Measurements from ENCODE around the gene ZDHHC14. TPM values are rescaled to one million over a fixed set of nuclear protein-coding genes. Genes with fewer than 3 reads are reported as not detected.

ZDHHC14 gene
- total RNA-seq, 1 experiment from 2014 or later = 3.2 TPM

DNA sequence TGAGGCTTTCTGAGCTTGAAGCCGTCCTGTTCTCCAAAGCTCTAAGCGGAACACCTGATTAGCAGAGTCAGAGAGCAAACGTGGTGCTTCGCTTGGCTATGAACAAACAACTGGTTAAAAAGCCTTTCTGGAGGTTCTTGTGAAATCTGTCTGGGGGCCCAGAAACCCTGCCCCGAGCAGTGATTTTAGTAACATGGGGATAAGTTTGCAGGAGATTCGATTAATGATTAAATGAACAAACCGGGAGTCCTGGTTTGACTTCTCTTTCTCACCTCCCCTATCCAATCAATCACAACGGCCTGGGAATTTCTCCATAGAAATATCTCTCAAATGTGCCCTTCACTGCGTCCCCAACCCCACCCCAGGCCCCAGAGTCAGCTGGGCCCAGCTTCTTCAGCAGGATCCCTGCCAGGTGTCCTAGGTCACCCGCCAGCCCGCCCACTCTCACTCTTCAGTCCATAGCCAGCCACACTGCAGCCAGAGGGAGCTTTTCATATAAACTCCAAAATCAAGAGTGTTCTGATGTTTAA lies 43.6 kb downstream of the ZDHHC14 start:
- Histone ChIP-seq H3K9me3 (ENCODE audit: low read depth, low read length, poor library complexity, severe bottlenecking) (no peaks in the 10 kb centered on the region), H3K27me3 (replicated peaks; ENCODE audit: insufficient read depth, low read depth, low read length, poor library complexity) (no peaks in the 10 kb centered on the region), H3K36me3 (ENCODE audit: insufficient read depth, low read length, poor library complexity, severe bottlenecking) (no peaks in the 10 kb centered on the region), H3K4me3 (ENCODE audit: low read depth, low read length, poor library complexity, severe bottlenecking) (no peak overlapping the region), H3K4me1 (ENCODE audit: insufficient read depth, low read length, poor library complexity, severe bottlenecking) (no peaks in the 10 kb centered on the region), H3K27ac (ENCODE audit: low read depth, low read length, poor library complexity, severe bottlenecking) (no peak overlapping the region)
- DNase-seq (ENCODE audit: low spot score) = no peak
- no peak for TF ChIP-seq EZH2 (IDR thresholded peaks at IDR 0.05; ENCODE audit: borderline replicate concordance, low read depth, low read length, poor library complexity, severe bottlenecking)
- TF ChIP-seq, protein P1, sequence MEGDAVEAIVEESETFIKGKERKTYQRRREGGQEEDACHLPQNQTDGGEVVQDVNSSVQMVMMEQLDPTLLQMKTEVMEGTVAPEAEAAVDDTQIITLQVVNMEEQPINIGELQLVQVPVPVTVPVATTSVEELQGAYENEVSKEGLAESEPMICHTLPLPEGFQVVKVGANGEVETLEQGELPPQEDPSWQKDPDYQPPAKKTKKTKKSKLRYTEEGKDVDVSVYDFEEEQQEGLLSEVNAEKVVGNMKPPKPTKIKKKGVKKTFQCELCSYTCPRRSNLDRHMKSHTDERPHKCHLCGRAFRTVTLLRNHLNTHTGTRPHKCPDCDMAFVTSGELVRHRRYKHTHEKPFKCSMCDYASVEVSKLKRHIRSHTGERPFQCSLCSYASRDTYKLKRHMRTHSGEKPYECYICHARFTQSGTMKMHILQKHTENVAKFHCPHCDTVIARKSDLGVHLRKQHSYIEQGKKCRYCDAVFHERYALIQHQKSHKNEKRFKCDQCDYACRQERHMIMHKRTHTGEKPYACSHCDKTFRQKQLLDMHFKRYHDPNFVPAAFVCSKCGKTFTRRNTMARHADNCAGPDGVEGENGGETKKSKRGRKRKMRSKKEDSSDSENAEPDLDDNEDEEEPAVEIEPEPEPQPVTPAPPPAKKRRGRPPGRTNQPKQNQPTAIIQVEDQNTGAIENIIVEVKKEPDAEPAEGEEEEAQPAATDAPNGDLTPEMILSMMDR (conservative IDR thresholded peaks at IDR 0.05; ENCODE audit: low read depth, low read length) = no peak
- BruUV-seq (replicated peaks) = no TSS peak
- POLR2A ChIA-PET (ENCODE audit: low non-redundant PET) = no interaction called here
- CTCF ChIA-PET = no interaction called here
- intact Hi-C loops (cut with micrococcal nuclease; ENCODE audit: unreplicated experiment) = no loop called here

DNA sequence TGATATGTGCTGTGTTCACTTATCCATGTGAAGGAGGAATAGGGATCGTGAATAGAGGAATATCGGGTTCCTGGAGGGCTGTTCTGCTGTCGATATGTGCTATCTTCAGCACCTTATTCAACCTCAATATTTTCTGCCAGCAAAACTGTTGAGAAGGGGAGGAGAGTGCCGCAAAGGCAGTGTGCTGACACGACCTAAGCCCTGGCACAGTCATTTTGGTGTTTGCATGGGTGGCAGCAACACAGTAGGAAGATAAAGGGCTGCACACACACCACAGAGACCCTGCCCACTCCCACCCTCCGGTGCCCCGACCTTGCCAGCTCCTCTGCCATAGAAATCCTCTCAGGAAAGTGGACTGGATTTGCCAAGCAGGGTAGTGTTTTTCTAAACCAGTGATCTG lies 47.0 kb downstream of the ZDHHC14 start:
- TF ChIP-seq, protein P1 (conservative IDR thresholded peaks at IDR 0.05; ENCODE audit: low read depth, low read length) = no peak
- no peak for TF ChIP-seq EZH2 (IDR thresholded peaks at IDR 0.05; ENCODE audit: borderline replicate concordance, low read depth, low read length, poor library complexity, severe bottlenecking)
- H3K4me1 ChIP-seq (ENCODE audit: insufficient read depth, low read length, poor library complexity, severe bottlenecking) = peaks cover 10% of the 10 kb centered on the region
- POLR2A ChIA-PET (ENCODE audit: low non-redundant PET) = no interaction called here
- H3K27ac ChIP-seq (ENCODE audit: low read depth, low read length, poor library complexity, severe bottlenecking) = no peak overlapping the region
- no peak overlapping the region for H3K4me3 ChIP-seq (ENCODE audit: low read depth, low read length, poor library complexity, severe bottlenecking)
- no TSS peak for BruUV-seq (replicated peaks)
- no peaks in the 10 kb centered on the region for H3K9me3 ChIP-seq (ENCODE audit: low read depth, low read length, poor library complexity, severe bottlenecking)
- no peaks in the 10 kb centered on the region for H3K36me3 ChIP-seq (ENCODE audit: insufficient read depth, low read length, poor library complexity, severe bottlenecking)
- H3K27me3 ChIP-seq (replicated peaks; ENCODE audit: insufficient read depth, low read depth, low read length, poor library complexity) = no peaks in the 10 kb centered on the region
- DNase-seq (ENCODE audit: low spot score) = no peak
- intact Hi-C loops (cut with micrococcal nuclease; ENCODE audit: unreplicated experiment) = no loop called here
- CTCF ChIA-PET = no interaction called here

DNA sequence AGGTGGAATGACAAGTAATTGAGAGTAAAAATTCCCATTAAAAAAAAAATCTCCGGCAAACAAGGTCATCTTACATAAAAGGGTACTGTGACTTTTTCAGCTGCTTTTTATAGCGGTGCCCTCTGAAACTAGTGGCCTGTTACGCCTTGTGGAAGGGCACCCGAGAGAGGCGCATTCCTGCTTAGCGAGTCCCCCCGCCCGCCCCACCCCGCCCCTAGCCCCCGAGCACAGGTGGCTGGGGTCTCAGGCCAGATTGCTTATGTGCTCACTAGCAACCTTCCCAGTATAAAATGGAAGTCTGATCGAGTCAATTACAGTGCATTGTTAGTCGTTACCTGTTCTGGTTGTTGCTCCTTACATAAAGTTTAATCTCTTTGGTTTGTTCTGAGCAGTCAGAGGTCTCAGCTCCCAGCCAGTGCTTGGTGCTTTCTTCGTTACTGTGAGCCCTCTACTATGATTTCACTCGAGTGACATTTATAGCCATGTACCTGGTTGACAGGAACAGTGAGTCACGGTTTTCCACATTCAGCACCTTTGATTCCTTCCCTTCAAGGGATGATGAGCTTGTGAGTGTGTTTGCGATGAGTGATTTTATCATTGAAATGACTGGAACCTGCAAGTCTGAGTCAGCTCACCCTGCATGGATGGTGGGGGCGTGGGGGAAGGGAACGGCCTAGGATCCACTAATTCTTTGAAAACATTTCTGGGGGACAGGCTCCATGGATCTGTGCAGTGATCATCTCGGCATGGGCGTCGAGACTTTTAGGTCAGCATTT lies 47.6 kb downstream of the ZDHHC14 start:
- Histone ChIP-seq H3K9me3 (ENCODE audit: low read depth, low read length, poor library complexity, severe bottlenecking) (no peaks in the 10 kb centered on the region), H3K4me1 (ENCODE audit: insufficient read depth, low read length, poor library complexity, severe bottlenecking) (peaks cover 10% of the 10 kb centered on the region), H3K27me3 (replicated peaks; ENCODE audit: insufficient read depth, low read depth, low read length, poor library complexity) (no peaks in the 10 kb centered on the region), H3K27ac (ENCODE audit: low read depth, low read length, poor library complexity, severe bottlenecking) (no peak overlapping the region), H3K36me3 (ENCODE audit: insufficient read depth, low read length, poor library complexity, severe bottlenecking) (no peaks in the 10 kb centered on the region), H3K4me3 (ENCODE audit: low read depth, low read length, poor library complexity, severe bottlenecking) (no peak overlapping the region)
- BruUV-seq (replicated peaks) = no TSS peak
- ChIA-PET CTCF (no interaction called here), POLR2A (ENCODE audit: low non-redundant PET) (no interaction called here)
- intact Hi-C loops (cut with micrococcal nuclease; ENCODE audit: unreplicated experiment) = no loop called here
- no peak for DNase-seq (ENCODE audit: low spot score)
- TF ChIP-seq, protein P1 (conservative IDR thresholded peaks at IDR 0.05; ENCODE audit: low read depth, low read length) = no peak
- no peak for TF ChIP-seq EZH2 (IDR thresholded peaks at IDR 0.05; ENCODE audit: borderline replicate concordance, low read depth, low read length, poor library complexity, severe bottlenecking)

Data from A673 (cell line).